GM18951 (cell line): ENCODE results near the gene PMAIP1.
"Not testable (repeated sequence)": the region's sequence is repeated elsewhere in the genome, so short reads cannot be mapped to it uniquely, and the experiment has no call there.

Experiments used
- POLR2A ChIP-seq: IDR thresholded peaks from 4 replicates; pipeline ENCODE4 v1.6.1; 2011; ENCODE audit warnings: mild to moderate bottlenecking; ENCODE audit not compliant: insufficient read length, insufficient read depth; ENCODE audit errors: extremely low read depth
- in situ Hi-C: fragments of 300-500 bp; cut with MboI; formaldehyde crosslinking; loops from one replicate; pipeline ENCODE4 v1.12.0; 2022; ENCODE audit warnings: low sequenced_read_pairs, mixed read lengths, inconsistent platforms; ENCODE audit not compliant: unreplicated experiment

Gene PMAIP1

GRCh38 chr18:59871711-59872362 lies 28.0 kb upstream of the PMAIP1 start:
- TF ChIP-seq POLR2A, result no peak

GRCh38 chr18:59873641-59874040 lies 26.2 kb upstream of the PMAIP1 start:
- no peak for TF ChIP-seq POLR2A
- in situ Hi-C loops, result no loop called here

More at GRCh38 chr18:59871711-59872362, 28.0 kb upstream of the PMAIP1 start:
- in situ Hi-C loops, result no loop called here

DNA sequence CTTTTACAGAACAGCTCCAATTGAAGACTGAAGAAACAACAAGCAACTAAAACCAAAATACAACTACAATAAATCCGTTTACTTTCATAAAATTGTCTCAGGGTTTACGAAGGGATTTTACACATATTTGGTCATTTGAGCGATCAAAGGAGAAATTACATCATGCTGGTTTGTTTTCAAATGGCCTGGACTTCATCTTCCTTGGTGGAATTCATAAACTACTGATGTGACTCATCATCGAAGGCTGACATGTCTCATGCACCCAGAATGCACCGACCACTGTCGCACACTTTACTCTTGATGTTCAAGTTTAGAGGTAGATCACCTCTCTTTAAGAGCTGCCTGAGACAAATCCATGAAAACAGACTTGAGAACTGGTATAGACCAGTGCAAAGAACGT lies 25.6 kb upstream of the PMAIP1 start:
- in situ Hi-C loops, result no loop called here
- no peak for TF ChIP-seq POLR2A

DNA sequence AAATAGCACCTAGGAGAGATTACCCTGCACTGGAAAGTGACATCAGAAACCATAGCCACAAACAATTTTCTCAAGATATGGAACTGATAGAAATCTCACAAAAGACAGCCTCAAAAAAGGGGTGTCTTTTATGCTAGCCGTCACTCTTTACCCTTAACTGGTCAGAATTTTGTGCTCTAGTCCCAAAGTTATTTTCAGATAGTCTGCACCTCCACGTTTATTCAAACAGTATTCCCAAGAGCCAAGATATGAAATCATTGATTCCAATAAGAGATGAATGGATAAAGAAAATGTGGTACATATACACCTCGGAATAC lies 23.5 kb upstream of the PMAIP1 start:
- TF ChIP-seq POLR2A, result no peak
- in situ Hi-C loops, result no loop called here

DNA sequence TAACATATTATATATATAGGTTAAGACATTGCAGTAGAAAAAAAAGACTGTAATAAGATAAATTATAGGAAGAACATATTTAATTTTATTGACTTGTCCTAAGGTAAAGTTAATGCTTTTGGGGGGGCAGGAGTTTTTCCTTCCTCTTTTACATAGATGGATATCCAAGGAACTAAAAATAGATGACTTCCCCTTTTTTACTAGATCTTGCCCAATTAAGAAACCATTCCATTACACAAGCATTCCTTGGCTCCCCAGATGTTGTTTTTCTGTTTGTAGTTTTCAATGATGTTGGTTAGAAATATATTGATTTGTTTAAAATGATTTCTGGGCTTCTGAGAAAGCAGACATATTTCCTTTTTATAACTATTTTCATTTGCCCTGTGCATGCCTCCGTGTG lies 22.4 kb upstream of the PMAIP1 start:
- in situ Hi-C loops, result no loop called here
- TF ChIP-seq POLR2A, result no peak

GRCh38 chr18:59878644-59879043 lies 21.2 kb upstream of the PMAIP1 start:
- no peak for TF ChIP-seq POLR2A
- in situ Hi-C loops, result no loop called here

GRCh38 chr18:59881728-59882656 lies 17.8 kb upstream of the PMAIP1 start:
- TF ChIP-seq POLR2A, result no peak
- in situ Hi-C loops, result no loop called here

DNA sequence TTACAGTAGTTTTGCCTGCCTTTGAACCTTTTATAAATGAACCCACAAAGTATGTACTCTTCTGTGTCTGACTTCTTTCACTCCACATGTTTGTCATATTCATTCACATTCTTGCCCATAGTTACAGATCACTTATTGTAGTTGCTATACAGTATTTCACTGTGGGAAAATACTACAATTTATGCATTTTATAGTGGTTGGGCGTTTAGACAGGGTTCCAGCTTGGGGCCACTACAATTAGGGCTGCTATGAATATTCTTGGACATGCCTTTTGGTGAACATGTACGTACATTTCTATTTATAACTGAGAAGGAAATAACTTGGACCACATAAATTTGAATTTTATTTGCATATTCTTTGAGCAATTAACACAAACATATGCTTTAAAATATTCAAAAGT lies 15.4 kb upstream of the PMAIP1 start:
- in situ Hi-C loops, result no loop called here

DNA sequence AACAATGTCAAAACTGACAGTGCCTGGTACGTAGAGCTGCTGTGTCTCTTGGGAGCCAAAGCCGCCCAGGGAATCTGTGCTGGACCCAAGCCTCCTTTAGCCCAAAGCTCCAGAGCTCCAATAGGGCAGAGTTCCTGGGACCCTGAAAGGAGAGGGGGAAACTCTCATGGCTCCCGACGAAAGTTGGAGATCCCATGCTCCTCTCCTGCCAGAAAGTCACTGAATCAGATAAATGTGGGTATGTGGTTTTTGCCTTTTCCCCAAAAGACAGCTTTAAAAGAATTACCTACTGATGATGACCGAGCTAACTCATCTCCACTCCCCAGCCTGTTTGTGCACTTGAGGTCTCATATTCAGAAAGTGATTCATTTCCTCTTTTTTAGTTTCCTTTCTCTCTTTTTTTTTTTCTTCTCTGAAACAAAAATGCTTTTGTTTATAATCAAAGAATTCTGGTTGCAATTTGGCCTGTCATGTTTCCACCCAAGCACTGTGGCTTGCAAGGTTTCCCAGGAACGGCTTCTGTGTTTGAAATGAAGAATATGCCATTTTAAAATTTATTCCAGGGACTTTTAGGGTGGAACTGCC lies 14.1 kb upstream of the PMAIP1 start:
- in situ Hi-C loops, result no loop called here
- peak; percentile 39 for TF ChIP-seq POLR2A

More for the DNA sequence above, 15.4 kb upstream of the PMAIP1 start:
- TF ChIP-seq POLR2A, result no peak

DNA sequence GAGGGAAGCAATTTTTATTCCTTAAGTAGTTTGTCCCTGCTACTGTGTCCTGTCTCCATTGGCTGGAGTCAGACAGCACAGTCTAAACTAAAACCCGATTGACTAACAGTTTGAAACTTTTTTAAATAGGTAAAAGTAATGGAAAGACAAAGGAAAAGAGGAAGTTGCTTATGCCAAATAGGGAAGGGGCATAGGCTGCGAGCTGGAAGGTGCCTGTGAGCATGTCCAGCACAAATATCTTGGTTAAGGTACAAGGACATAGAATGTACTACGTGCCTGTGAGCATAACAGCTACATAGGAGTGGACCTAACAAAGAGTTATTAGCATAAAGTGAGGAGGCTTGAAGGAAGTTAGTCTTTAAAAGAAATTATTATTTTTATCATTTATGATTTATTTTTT lies 13.4 kb upstream of the PMAIP1 start:
- in situ Hi-C loops, result not testable (repeated sequence)

DNA sequence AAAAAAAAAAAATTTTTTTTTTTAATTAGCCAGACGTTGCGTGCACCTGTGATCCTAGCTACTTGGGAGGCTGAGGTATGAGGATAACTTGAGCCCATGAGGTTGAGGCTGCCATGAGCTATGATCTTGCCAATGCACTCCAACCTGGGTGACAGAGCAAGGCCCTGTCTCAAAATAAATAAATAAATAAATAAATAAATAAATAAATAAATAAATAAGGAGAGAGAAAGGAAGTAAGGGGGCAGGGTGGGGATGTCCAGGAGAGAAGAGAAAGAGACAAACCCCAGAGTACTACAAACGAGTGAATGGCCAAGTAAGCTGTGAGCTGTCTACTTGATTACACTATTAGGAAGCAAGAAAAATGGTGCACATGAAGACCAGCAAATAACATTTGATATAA lies 7.7 kb upstream of the PMAIP1 start:
- TF ChIP-seq POLR2A, result no peak
- in situ Hi-C loops, result loop anchor here (10.0 kb wide), 1 partner anchor 47 kb away; no protein-coding TSS in a partner anchor

GRCh38 chr18:59893971-59894370 lies 5.8 kb upstream of the PMAIP1 start:
- in situ Hi-C loops, result loop anchor here (10.0 kb wide), 1 partner anchor 49 kb away; no protein-coding TSS in a partner anchor
- no peak for TF ChIP-seq POLR2A

DNA sequence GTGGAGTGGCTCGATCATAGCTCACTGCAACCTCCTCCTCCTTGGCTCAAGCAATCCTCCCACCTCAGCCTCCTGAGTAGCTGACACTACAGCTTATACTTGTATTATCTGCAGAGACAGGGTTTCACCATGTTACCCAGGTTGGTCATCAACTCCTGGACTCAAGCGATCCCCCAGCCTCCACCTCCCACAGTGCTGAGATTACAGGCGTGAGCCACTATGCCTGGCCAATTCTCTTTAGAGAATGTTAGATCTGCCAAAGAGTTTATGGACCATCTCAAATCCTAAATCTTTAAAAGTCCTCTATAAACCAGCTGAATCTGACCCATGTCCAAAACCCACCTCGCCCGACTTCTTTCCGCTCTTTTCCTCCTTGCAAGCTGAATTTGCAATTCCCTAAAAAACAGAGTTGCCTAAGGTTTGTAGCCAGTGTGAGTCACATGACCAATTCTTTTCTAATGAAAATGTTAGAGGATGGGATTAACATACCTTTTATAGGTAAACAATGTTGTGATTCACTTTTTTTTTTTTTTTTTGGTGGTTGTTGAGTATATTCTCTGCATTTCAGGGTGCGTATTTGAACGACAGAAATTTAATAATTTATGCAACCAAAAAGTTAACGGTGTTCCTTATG lies 2.4 kb upstream of the PMAIP1 start:
- TF ChIP-seq POLR2A, result peak; percentile 2
- in situ Hi-C loops, result loop anchor here (10.0 kb wide), 1 partner anchor 53 kb away; no protein-coding TSS in a partner anchor
